HG03175 (cell line): ENCODE data around the gene AP2M1.
"Not testable (repeated sequence)": the region's sequence is repeated elsewhere in the genome, so short reads cannot be mapped to it uniquely, and the experiment has no call there.

ENCODE experiments used
- ATAC-seq: cut with Tn5 transposase; IDR thresholded peaks from one replicate; pipeline ENCODE4 v1.9.1; 2021; ENCODE audit warnings: mild to moderate bottlenecking, moderate library complexity; ENCODE audit not compliant: unreplicated experiment

The AP2M1 gene

DNA sequence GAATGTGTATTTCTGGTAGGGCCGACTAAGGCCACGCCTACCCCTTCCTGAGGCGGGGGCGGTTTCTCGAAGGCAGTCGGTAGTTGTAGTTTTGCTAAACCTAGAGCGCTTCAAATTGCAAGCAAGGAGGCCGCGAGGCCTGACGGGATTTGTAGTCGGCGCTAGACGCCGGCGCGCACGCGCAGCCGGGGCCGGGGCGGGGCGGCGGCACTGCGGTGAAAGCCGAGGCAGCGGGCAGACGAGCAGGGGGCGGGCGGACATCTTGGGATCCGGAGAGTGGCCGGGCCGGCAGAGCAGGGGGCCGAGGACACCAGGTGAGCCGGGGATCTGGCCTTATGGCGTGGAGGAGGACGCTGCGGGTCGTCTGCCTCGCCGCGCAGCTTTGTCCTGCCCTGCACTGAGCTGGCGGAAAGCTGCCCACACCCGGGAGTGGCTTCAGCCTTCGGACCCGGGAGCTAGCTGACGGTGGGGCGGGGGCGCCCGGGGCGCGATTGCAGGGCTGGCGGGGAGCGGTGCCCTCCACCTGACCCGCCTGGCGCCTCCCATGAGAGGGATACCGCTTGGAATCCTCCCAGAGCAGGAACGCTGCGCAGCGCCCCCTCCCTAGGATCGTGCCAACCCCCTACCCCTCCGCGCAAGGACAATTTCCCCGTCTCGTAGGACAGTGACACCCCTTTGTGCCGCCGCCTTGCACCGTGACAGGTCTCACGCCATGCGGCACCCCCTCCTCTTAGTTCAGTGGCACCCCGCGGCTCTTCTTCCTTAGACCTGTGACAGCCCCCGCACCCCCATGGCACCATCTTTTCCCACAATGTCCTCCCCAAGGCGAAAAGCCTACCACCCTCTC lies at the start of gene AP2M1:
TSS of gene AP2M1 (plus strand) at position 210 of the 847 bp plus-strand sequence. CDS start 2,139 bp downstream, outside the sequence.
- ATAC-seq, result peak; percentile 98

DNA sequence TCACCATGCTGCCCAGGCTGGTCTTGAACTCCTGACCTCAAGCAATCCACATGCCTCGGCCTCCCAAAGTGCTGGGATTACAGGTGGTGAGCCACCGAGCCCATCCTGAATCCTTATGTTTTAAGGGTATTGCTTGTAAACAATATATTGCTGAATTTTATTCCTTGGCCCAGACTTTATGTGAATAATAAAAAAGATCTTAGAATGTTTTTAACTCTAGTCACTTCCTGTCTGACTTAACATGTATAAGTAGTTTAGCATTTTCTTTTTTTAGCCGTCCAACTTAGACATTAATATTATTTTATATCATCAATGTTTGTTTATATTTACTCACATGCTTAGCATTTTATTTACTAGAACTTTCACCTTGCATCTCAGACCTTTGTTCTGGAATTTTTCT lies 48.6 kb upstream of the AP2M1 start:
- no peak for ATAC-seq

DNA sequence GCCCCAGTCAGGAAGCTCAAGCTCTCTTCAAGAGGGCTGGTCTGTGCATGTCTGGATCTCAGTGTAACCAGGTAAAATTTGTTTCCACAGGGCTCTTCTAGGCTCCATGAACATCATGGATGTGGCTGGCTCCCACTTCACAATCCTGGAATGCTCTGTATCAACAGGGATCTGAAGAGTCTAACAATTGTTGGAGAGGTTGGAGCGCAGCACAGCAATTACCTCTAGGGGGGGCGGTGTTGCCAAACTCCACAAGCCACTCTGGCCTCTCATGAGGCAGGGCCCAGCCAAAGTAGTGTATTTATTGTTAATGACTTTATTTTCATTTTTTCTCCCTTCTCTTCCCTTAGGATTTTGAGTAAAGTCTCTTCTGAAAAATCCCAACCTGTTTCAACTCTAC lies 45.6 kb upstream of the AP2M1 start:
- ATAC-seq, result no peak

DNA sequence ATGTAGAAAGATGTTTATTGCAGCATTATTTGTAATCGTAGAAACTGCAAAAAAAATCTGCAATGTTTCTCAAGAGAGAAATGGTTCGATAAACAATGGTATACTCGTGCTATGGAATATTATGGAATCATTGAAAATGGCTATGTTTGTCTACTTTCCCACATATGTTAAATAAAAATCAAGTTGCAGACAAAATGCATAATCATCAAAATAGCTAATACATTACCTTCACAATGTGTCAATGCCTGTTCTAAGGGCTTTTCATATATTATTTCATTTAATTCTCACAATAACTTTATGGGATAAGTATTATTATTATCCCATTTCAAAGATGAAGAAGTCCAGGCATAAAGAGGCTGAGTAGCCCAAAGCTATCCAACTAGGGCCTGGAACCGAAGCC lies 41.7 kb upstream of the AP2M1 start:
- no peak for ATAC-seq

DNA sequence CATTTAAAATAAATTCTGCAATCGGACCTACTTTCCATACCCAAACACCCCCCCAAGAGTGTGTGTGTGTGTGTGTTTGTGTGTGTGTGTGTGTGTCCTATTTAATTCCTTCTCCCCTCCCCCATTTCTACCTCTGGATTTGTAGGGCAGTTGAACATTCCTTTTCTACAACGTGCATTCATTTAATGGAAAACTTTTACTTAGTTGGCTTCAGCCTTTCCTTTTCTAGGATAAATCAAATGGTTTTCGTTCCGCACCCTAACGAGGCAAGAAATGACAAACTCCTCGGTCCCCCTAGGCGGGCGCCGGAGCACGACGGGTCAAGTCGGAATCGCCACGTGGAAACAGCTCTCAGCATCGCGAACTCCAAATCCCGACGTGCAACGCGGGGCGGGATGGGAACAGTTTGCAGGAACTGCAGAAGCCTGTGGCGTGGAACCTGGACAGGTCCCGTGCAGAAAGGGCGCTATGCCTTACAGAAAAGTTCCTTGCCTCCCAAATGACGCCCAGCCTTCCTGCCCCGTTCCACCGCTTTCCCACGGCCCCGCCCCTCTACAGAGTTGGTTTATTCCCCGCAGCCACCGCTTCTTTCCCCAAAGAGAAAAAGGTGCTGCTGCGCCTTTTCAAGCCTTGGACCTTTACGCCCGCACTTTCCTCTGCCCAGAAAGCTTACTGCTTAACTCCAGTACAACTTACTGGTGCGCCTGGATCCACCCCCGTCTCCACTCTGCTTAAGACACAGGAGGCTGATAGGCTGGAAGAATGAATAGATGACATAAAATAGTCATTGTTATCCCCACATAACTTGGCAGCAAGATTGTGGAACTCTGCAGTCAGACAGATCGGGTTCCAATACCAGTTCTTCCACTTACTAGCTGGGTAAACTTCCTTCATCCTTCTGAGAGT lies 40.6 kb upstream of the AP2M1 start:
- ATAC-seq, result no peak

DNA sequence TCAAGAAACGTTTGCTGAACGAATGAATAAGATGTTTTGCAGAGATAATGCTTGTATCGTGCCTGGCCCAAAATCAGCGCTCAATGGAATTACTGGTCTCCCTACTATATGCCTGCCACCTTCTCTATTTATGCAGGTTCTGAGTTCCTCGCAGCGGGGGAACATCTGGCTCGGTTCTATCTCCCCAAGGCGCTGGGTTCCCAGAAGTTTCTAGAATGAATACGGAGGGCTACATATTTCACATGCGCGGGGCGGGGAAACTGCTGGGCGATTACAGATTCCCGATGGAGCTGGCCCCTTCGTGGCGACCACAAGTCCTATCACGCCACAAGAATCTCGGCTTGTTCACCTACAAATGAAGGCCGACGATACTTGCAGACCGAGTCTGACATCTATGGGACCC lies 39.9 kb upstream of the AP2M1 start:
- ATAC-seq, result peak; percentile 26

DNA sequence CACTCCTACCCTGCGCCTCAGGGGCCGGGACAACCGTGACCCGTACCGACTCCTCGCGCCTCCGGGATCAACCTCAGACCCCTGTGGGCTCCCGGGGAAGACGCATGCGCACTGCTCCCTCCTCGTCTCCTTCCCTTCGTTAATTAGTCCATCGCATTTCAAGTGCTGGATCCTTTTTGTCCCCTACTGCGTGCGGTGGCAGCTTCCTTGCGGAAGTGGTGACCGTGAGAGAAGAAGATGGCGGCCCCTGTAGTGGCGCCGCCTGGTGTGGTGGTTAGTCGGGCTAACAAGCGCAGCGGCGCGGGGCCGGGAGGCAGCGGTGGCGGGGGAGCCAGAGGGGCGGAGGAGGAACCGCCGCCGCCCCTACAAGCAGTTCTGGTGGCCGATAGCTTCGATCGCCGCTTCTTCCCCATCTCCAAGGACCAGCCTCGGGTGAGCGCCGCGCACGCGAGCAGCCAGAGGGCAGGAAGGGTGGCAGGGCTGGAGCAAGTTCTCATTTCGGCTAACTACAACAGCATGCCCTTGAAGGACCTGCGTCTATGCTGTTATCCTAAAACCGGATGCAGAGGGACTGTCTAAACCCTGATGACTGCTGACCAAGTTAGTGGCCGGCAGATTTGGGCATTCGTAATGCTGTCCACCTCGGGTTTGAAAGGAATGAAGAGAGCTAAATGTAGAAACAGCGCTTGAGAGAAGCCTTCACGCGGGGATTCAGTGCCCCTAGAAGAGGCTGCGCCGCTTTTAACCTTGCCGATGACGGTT lies 39.3 kb upstream of the AP2M1 start, which contains the start of gene EIF2B5:
TSS of gene EIF2B5 (plus strand) at position 210 of the 762 bp plus-strand sequence. CDS start at position 238, 28 bp downstream.
- ATAC-seq, result peak; percentile 92

DNA sequence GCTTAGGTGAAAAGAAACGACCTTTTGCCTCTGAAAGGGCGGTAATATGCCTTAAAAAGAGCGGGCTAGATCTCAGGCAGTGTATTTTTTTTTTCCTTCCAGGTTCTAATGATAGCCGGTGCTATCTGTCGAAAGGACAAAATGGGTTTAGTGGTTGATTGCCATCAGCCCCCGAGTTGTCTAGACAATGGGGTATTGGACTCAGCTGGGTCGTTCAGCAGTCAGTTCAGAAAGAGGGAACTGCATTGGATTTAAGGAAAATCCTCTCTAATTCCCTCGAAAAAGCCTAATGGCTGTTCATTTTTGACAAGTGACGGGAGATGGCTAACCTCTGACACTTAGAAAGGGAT lies 38.8 kb upstream of the AP2M1 start:
- no peak for ATAC-seq

DNA sequence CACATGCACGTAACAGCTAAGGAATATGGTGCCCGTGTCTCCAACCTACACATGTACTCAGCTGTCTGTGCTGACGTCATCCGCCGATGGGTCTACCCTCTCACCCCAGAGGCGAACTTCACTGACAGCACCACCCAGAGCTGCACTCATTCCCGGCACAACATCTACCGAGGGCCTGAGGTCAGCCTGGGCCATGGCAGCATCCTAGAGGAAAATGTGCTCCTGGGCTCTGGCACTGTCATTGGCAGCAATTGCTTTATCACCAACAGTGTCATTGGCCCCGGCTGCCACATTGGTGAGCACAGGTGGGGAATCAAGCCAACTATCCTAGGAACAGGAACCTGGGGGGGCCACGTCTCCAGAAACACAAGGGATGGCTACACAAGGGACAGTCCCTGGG lies 34.2 kb upstream of the AP2M1 start:
- no peak for ATAC-seq

DNA sequence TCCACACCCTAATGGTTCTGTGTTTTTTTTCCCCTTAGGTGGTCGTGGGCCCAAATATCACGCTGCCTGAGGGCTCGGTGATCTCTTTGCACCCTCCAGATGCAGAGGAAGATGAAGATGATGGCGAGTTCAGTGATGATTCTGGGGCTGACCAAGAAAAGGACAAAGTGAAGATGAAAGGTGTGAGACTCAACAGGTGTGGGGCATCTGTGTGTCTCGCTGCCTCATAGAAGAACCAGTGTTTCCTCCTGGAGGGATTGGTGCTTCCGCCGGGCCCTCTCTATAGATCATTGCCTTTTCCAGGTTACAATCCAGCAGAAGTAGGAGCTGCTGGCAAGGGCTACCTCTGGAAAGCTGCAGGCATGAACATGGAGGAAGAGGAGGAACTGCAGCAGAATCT lies 32.5 kb upstream of the AP2M1 start:
- ATAC-seq, result no peak

DNA sequence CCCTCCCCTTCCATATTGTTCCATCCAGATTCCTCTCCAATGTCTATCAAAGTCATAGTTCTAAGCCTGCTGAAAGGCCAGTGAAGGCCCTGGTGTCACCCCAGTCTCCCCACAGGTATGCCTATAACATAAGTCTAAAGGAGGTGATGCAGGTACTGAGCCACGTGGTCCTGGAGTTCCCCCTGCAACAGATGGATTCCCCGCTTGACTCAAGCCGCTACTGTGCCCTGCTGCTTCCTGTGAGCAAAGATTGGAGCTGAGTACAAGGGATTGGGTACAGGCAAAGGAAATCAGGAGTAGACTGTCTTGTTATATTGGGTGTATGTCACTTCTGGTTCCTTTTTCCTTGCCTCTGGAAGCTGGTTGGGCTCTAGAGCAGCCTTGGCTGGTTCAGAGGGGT lies 31.3 kb upstream of the AP2M1 start:
- no peak for ATAC-seq

DNA sequence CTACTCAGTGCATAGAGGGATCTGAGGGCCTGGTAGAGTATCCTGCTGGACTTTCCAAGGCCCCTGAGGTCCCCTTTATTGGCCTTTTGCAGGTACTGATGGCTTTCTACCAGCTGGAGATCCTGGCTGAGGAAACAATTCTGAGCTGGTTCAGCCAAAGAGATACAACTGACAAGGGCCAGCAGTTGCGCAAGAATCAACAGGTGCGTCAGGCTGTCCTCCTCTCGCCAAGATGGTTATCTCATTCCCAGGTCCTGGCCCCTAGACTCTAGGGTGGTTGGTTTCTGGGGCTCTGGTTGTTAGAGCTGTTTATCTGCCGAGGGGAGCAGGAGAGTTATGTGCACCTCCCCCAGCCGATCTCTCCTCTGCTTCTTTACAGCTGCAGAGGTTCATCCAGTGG lies 30.1 kb upstream of the AP2M1 start:
- no peak for ATAC-seq

DNA sequence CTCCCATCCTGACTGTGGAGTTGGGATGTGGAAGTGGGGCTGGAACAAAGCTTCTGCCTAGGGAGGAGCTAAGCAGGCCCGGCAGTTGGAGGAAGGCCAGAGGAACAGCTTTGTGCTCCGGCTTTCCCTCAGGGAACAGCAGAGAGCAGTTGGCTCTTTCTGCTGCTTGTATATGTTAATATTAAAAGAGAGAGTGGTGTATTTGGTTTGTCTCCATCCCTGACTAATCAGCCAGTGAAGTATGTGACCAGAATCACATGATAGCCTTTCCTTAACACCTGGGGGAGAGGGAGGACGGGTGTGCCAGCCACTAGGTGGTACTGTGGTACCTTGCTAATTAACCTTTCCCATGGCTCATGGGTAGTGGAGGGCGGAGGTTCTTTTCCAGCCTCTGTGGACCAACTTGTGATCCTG lies 29.5 kb upstream of the AP2M1 start:
- no peak for ATAC-seq

DNA sequence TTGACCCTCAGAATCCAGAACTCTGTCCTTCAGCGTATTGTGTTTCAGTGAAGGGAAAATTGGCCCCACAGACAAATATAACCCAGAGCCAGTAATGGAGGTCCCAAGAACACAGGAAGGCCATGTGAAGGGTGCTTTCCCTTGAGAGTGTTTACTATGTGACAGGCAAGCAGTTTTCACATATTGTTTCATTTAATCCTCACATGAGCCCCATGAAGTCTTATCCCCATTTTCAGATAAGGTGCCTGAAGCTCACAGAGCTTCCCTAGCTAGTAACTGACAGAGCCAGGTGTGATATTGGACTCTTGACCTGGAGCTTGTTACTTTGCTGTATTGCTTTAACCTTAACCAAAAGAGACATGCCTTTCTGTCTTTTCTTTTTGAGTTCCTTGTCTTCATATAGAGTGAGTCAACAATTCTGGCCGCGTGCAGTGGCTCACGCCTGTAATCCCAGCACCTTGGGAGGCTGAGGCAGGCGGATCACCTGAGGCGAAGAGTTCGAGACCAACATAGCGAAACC lies 28.8 kb upstream of the AP2M1 start:
- no peak for ATAC-seq

DNA sequence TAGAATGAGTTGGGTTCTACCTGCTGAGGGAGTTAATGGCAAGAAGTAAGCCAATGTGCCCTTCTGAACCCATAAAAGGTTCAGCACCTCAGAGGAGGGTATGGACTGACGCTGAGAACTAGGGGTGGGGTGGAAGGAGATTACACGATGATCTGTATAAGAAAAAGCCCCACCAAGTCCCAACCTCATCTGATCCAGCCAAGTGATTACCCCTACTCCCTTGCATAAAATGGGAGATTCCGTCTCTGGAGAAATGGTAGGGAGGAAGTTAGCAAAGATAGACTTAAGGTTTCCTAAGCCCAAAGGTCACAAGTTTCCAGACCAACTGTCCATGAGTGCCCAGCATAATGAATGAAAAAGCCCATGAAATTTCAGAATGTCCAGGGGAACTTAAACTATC lies 26.6 kb upstream of the AP2M1 start:
- no peak for ATAC-seq

DNA sequence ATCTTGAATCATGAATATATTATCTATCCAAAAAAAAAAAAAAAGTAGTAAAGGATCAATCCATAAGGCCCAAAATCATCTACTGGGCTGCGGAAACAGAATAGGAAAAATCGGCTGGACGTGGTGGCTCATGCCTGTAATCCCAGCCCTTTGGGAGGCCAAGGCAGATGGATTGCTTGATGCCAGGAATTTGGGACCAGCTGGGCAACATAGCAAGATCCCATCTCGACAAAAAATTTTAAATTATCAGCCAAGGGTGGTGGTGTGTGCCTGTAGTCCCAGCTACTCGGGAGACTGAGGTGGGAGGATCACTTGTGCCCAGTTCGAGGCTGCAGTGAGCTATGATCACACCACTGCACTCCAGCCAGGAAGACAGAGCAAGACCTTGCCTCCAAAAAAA lies 25.5 kb upstream of the AP2M1 start:
- no peak for ATAC-seq

DNA sequence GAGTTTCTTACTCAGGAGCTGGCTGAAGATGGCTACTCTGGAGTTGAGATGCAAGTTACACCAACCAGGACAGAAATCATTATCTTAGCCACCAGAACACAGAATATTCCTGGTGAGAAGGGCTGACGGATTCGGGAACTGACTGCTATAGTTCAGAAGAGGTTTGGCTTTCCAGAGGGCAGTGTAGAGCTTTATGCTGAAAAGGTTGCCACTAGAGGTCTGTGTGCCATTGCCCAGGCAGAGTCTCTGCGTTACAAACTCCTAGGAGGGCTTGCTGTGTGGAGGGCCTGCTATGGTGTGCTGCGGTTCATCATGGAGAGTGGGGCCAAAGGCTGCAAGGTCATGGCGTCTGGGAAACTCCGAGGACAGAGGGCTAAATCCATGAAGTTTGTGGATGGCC lies 24.9 kb upstream of the AP2M1 start:
- not testable (repeated sequence) for ATAC-seq

DNA sequence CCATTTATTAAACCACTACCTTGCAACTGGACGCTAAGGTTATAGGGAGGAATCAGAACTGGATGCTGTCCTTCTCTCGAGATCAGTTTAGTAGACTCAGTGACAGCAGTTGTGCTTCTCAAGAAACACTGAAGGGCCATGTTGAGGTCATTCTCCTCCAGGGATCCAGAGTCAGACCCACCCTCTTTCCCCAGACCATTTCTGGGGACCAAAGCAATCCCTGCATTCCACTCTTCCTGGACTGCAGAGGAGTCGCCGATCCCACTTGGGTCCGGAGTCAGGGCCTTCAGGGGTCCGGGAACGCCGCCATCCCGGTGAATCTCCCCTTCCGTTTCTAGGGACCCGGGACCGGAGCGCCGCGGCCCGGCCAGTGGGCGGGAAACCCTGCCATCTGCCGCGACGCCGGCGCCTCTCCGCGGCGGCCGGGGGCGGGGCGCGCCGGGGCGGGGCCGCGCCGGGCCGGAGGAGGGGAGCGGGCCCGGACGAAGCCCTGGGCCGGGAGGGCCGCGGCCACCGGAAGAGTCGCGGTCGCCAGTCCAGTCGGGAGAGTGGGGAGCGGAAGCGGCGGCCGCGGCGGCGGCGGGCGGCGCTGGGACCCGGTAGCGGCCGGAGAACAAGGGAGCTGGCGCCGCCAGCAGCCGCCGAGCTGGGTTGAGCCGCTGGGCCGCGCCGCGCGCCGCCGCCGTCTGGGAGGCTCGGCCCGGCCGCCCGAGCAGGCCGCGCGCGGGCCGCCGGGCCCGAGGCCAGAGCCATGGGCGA lies 19.6 kb upstream of the AP2M1 start, which contains the start of gene DVL3:
TSS of gene DVL3 (plus strand) at position 493 of the 759 bp plus-strand sequence. CDS start at position 752, 259 bp downstream.
- ATAC-seq, result peak; percentile 73

DNA sequence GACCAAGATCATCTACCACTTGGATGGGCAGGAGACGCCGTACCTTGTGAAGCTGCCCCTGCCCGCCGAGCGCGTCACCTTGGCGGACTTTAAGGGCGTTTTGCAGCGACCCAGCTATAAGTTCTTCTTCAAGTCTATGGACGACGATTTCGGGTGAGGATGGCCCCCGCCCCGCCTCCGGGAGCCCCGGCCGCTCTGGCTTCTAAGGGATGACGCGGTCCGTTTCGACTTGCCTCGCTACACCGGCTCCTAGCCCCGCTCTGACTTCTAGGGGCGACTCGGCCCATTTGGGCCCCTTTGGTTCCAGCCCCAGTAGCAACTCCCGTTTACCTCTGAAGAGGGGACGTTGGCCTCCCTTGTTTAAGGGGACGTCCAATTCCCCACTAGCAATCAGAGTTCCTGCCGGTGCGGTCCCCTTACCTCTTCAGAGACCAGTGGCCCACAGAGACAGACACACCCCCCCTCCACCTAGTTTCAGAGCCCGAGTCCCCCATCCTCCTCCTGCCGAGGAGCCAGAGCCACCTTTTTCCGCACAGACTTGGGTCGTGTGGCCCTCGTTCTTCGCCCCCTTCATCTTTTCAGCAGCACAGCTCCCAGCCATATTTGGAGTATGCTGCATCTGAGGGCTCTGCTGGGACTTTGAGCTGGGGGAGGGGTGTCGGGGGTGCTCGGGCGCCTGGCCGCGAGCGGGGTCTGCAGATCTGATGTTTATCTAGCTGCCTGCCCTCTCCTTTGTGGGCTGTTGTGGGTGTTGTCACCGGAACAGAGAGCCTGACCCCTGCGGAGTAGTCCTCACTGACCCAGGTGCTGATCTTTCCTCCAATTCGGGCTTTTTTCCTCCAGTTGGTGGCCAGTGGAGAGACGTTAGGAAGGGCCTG lies 18.8 kb upstream of the AP2M1 start:
- ATAC-seq, result peak; percentile 36
